Measurements from ENCODE around the gene ZMYND12. TPM values are rescaled to one million over a fixed set of nuclear protein-coding genes. Genes with fewer than 3 reads are reported as not detected.
A peak's percentile ranks its signal among the peaks of the same experiment; 100 is the strongest.

The ZMYND12 gene
- total and polyA plus RNA-seq, 2 donors (not counting 3 experiments of a cell fraction or from before 2014, with no cell fraction given) = 0.33 to 0.40 TPM

GRCh38 chr1:42420911-42421585 lies 34.8 kb downstream of the ZMYND12 start:
- BruUV-seq (replicated peaks) = no TSS peak
- Histone ChIP-seq H3K4me1 (ENCODE audit: control insufficient read depth, extremely low read depth, insufficient read depth, low read length) (peaks cover 2% of the 10 kb centered on the region), H3K79me2 (ENCODE audit: control insufficient read depth, insufficient read depth, low read length) (no peaks in the 10 kb centered on the region), H3K36me3 (ENCODE audit: control insufficient read depth in 2 of 2, extremely low read depth in 1 of 2, insufficient read depth in 2 of 2, low read length in 2 of 2) (no peaks in the 10 kb centered on the region), H3K27me3 (ENCODE audit: control insufficient read depth in 2 of 2, insufficient read depth in 2 of 2, low read length in 2 of 2) (peaks cover 8 to 13% of the 10 kb centered on the region in 2 experiments), H3K9me3 (replicated peaks; ENCODE audit: control insufficient read depth, insufficient read depth, low read length) (no peaks in the 10 kb centered on the region), H4K20me1 (replicated peaks; ENCODE audit: control insufficient read depth, extremely low read depth, insufficient read depth, low read length) (no peaks in the 10 kb centered on the region), H3K9ac (replicated peaks; ENCODE audit: extremely low read depth, insufficient read depth, low read length) (no peak overlapping the region), H3K4me2 (ENCODE audit: insufficient read depth, low read length) (no peak overlapping the region), H3K4me3 (replicated peaks in 1 of 3; ENCODE audit: insufficient read depth in 1 of 3, low read depth in 1 of 3, low read length in 3 of 3) (no peak overlapping the region), H3K9me1 (replicated peaks; ENCODE audit: control insufficient read depth, extremely low read depth, insufficient read depth, low read length) (no peaks in the 10 kb centered on the region), H3K27ac (ENCODE audit: insufficient read depth, low read depth, low read length) (no peak overlapping the region), H2AFZ (ENCODE audit: low read depth, low read length) (no peak overlapping the region)
- DNase-seq (ENCODE audit: low read depth, low spot score) = peak; percentile 72
- intact Hi-C loops (cut with micrococcal nuclease) (no loop called here), dilution Hi-C loops (cut with MboI; ENCODE audit: extremely low pct_ligation_motif_present, low sequenced_read_pairs) (no loop called here)
- ChIA-PET POLR2A (no interaction called here), CTCF (no interaction called here)
- no peak for FAIRE-seq
- no peak for TF ChIP-seq POLR2A (IDR thresholded peaks at IDR 0.05; ENCODE audit: low read depth, low read length)
- no peak for TF ChIP-seq GATA2 (IDR thresholded peaks at IDR 0.05; ENCODE audit: insufficient read depth, insufficient read length, low read depth, low read length)
- no peak for TF ChIP-seq CTCF (IDR thresholded peaks at IDR 0.05; ENCODE audit: extremely low read depth in 1 of 2, insufficient read depth in 1 of 2, low read depth in 1 of 2, low read length in 2 of 2)

- POLR2A ChIA-PET = no interaction called here
- no peak for FAIRE-seq
- CTCF ChIA-PET = interaction anchor here (1.3 kb wide), 1 partner anchor 9 kb away, joined by 4 read pairs; no protein-coding TSS in a partner anchor
Measured at GRCh38 chr1:42420121-42420520, 35.7 kb downstream of the ZMYND12 start.

More at GRCh38 chr1:42420121-42420520, 35.7 kb downstream of the ZMYND12 start:
- Histone ChIP-seq H3K79me2 (ENCODE audit: control insufficient read depth, insufficient read depth, low read length) (no peaks in the 10 kb centered on the region), H2AFZ (ENCODE audit: low read depth, low read length) (no peak overlapping the region), H3K9me1 (replicated peaks; ENCODE audit: control insufficient read depth, extremely low read depth, insufficient read depth, low read length) (no peaks in the 10 kb centered on the region), H4K20me1 (replicated peaks; ENCODE audit: control insufficient read depth, extremely low read depth, insufficient read depth, low read length) (no peaks in the 10 kb centered on the region), H3K9me3 (replicated peaks; ENCODE audit: control insufficient read depth, insufficient read depth, low read length) (no peaks in the 10 kb centered on the region), H3K36me3 (ENCODE audit: control insufficient read depth in 2 of 2, extremely low read depth in 1 of 2, insufficient read depth in 2 of 2, low read length in 2 of 2) (no peaks in the 10 kb centered on the region), H3K9ac (replicated peaks; ENCODE audit: extremely low read depth, insufficient read depth, low read length) (no peak overlapping the region), H3K27ac (ENCODE audit: insufficient read depth, low read depth, low read length) (no peak overlapping the region), H3K4me2 (ENCODE audit: insufficient read depth, low read length) (no peak overlapping the region), H3K4me1 (ENCODE audit: control insufficient read depth, extremely low read depth, insufficient read depth, low read length) (peaks cover 2% of the 10 kb centered on the region), H3K27me3 (ENCODE audit: control insufficient read depth in 2 of 2, insufficient read depth in 2 of 2, low read length in 2 of 2) (peaks cover 8 to 13% of the 10 kb centered on the region in 2 experiments), H3K4me3 (replicated peaks in 1 of 3; ENCODE audit: insufficient read depth in 1 of 3, low read depth in 1 of 3, low read length in 3 of 3) (no peak overlapping the region)
- dilution Hi-C loops (cut with MboI; ENCODE audit: extremely low pct_ligation_motif_present, low sequenced_read_pairs) (no loop called here), intact Hi-C loops (cut with micrococcal nuclease) (no loop called here)
- TF ChIP-seq MYC (IDR thresholded peaks at IDR 0.05; ENCODE audit: low read depth, low read length) (no peak), JUN (IDR thresholded peaks at IDR 0.05; ENCODE audit: borderline replicate concordance, insufficient read depth, insufficient read length, low read depth) (no peak), FOS (IDR thresholded peaks at IDR 0.05; ENCODE audit: borderline replicate concordance, insufficient read depth, low read length) (no peak), POLR2AphosphoS5 (IDR thresholded peaks at IDR 0.05; ENCODE audit: insufficient read depth, low read depth, low read length) (no peak), CTCF (IDR thresholded peaks at IDR 0.05; ENCODE audit: extremely low read depth in 1 of 2, insufficient read depth in 1 of 2, low read depth in 1 of 2, low read length in 2 of 2) (no peak), MAX (IDR thresholded peaks at IDR 0.05; ENCODE audit: insufficient read depth, insufficient read length) (no peak), POLR2A (IDR thresholded peaks at IDR 0.05; ENCODE audit: low read depth, low read length) (no peak)
- no TSS peak for BruUV-seq (replicated peaks)
- DNase-seq (ENCODE audit: low read depth, low spot score) = no peak
